Measurements from ENCODE around the gene SHMT1.

SHMT1 gene

DNA sequence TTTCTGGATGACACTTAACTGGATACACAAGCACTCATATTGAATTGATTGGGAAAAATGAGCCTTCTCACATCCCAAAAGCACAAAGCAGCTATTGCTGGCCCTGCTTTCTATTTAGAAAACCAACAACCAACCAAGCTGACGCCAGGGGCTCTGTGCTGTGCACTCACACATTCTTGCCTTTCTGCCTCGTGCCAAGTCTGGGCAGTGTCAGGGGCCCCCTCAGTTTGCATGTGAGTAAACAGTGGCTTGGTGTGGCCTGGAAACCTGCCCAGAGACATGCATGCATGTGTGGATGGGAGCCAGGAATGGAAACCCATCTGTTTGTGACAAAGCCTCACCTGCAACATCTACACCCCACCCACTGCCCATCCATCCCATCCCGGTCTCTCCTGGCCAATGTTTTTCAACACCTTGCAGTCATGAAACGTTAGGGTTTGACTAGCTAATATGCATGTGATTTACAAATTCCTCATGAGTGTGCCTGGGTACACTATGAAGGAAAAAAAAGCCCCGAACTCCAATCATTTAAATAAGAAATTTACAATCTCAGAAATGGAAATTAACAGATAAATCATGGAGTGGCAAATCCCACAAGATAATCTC is 82.5 kb downstream of the SHMT1 start:
- DNase-seq = no peak

GRCh38 chr17:18280249-18280648 is 83.1 kb downstream of the SHMT1 start:
- DNase-seq = no peak

DNA sequence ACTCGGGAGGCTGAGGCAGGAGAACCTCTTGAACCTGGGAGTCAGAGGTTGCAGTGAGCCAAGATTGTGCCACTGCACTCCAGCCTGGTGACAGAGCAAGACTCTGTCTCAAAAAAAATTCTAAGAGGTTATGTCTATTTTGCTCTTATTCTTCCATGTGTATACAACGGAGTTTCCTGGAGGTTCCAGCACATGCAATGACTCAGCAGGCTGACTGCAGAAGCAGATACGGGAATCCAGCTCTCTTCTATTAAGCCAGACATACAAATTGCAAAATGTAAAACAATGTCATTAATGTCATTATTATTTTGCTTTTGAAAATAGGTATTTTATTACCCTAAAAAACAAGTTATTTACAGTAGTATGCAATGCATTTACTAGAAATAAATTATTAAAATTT is 84.5 kb downstream of the SHMT1 start:
- no peak for DNase-seq

Measured in fibroblast of upper back skin (primary cell).